ENCODE measurements around the gene SQSTM1.

SQSTM1 gene

GRCh38 chr5:179802950-179803562 lies 17.6 kb upstream of the SQSTM1 start:
- H3K4me3 Mint-ChIP-seq, result peak overlapping the region; percentile 11
- H3K27ac Mint-ChIP-seq, result no peak overlapping the region
- DNase-seq, result peak; percentile 56
- peaks cover 14% of the 10 kb centered on the region for H3K36me3 Mint-ChIP-seq (ENCODE audit: low read depth)
- no peaks in the 10 kb centered on the region for H3K9me3 Mint-ChIP-seq
- TF ChIP-seq CTCF (IDR thresholded peaks at IDR 0.05), result no peak
- H3K4me1 Mint-ChIP-seq, result peaks cover 37% of the 10 kb centered on the region
- H3K27me3 Mint-ChIP-seq (ENCODE audit: low read depth, poor library complexity), result peaks cover 6% of the 10 kb centered on the region

GRCh38 chr5:179803651-179804554 lies 16.8 kb upstream of the SQSTM1 start:
- peak overlapping the region; percentile 25 for H3K4me3 Mint-ChIP-seq
- TF ChIP-seq CTCF (IDR thresholded peaks at IDR 0.05), result no peak
- peaks cover 14% of the 10 kb centered on the region for H3K36me3 Mint-ChIP-seq (ENCODE audit: low read depth)
- H3K27me3 Mint-ChIP-seq (ENCODE audit: low read depth, poor library complexity), result peaks cover 6% of the 10 kb centered on the region
- DNase-seq, result no peak
- H3K27ac Mint-ChIP-seq, result no peak overlapping the region
- H3K4me1 Mint-ChIP-seq, result peaks cover 37% of the 10 kb centered on the region
- H3K9me3 Mint-ChIP-seq, result no peaks in the 10 kb centered on the region

GRCh38 chr5:179804555-179804947 lies 16.2 kb upstream of the SQSTM1 start:
- Mint-ChIP-seq H3K4me3 (peak overlapping the region; percentile 81), H3K27ac (no peak overlapping the region)
- no peak for TF ChIP-seq CTCF (IDR thresholded peaks at IDR 0.05)

GRCh38 chr5:179805070-179805528 lies 15.6 kb upstream of the SQSTM1 start:
- DNase-seq, result no peak
- no peak for TF ChIP-seq CTCF (IDR thresholded peaks at IDR 0.05)
- H3K4me3 Mint-ChIP-seq, result peak overlapping the region; percentile 81
- H3K4me1 Mint-ChIP-seq, result peaks cover 37% of the 10 kb centered on the region
- H3K27ac Mint-ChIP-seq, result no peak overlapping the region
- H3K9me3 Mint-ChIP-seq, result no peaks in the 10 kb centered on the region
- peaks cover 8% of the 10 kb centered on the region for H3K36me3 Mint-ChIP-seq (ENCODE audit: low read depth)
- H3K27me3 Mint-ChIP-seq (ENCODE audit: low read depth, poor library complexity), result no peaks in the 10 kb centered on the region

More at GRCh38 chr5:179804555-179804947, 16.2 kb upstream of the SQSTM1 start:
- Mint-ChIP-seq H3K27me3 (ENCODE audit: low read depth, poor library complexity) (peaks cover 1% of the 10 kb centered on the region), H3K9me3 (no peaks in the 10 kb centered on the region), H3K4me1 (peaks cover 37% of the 10 kb centered on the region), H3K36me3 (ENCODE audit: low read depth) (peaks cover 8% of the 10 kb centered on the region)
- DNase-seq, result no peak

- peak; percentile 59 for DNase-seq
- peaks cover 8% of the 10 kb centered on the region for H3K36me3 Mint-ChIP-seq (ENCODE audit: low read depth)
- peaks cover 37% of the 10 kb centered on the region for H3K4me1 Mint-ChIP-seq
- peak overlapping the region; percentile 81 for H3K4me3 Mint-ChIP-seq
- no peaks in the 10 kb centered on the region for H3K9me3 Mint-ChIP-seq
- H3K27me3 Mint-ChIP-seq (ENCODE audit: low read depth, poor library complexity), result no peaks in the 10 kb centered on the region
- TF ChIP-seq CTCF (IDR thresholded peaks at IDR 0.05), result no peak
- no peak overlapping the region for H3K27ac Mint-ChIP-seq
Observed at GRCh38 chr5:179805529-179806249, 15.0 kb upstream of the SQSTM1 start.

All from nephron progenitor cell (in vitro differentiated cells).